NOMO-1 treated with DMSO at 0.1 percent for 48 hours (cell line): ENCODE results near the gene FRMD5.
A peak's percentile ranks its signal among the peaks of the same experiment; 100 is the strongest.

Experiments
- DNase-seq: peaks from one replicate; lab custom pipeline; 2025; ENCODE audit not compliant: unreplicated experiment; lab: John Stamatoyannopoulos, UW

FRMD5 gene

DNA sequence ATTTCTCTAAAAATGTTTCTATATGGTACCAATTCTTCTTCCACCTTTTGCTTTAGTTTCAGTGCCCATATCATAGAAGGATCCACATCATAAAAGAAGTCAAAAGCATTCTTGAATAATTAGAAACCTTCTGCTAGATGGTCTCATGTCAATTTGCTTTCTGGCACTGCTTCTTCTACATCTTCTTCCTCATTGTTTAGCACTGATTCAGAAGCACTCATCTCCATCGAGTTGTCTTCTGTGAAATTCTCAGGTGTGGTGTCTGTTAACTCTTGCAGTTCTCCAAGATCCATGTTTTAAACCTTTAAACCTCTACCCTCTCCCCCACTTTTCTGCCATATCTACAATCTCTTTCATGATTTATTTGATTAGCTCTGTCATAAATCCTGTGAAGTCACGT lies 213.5 kb downstream of the FRMD5 start:
- DNase-seq = no peak

DNA sequence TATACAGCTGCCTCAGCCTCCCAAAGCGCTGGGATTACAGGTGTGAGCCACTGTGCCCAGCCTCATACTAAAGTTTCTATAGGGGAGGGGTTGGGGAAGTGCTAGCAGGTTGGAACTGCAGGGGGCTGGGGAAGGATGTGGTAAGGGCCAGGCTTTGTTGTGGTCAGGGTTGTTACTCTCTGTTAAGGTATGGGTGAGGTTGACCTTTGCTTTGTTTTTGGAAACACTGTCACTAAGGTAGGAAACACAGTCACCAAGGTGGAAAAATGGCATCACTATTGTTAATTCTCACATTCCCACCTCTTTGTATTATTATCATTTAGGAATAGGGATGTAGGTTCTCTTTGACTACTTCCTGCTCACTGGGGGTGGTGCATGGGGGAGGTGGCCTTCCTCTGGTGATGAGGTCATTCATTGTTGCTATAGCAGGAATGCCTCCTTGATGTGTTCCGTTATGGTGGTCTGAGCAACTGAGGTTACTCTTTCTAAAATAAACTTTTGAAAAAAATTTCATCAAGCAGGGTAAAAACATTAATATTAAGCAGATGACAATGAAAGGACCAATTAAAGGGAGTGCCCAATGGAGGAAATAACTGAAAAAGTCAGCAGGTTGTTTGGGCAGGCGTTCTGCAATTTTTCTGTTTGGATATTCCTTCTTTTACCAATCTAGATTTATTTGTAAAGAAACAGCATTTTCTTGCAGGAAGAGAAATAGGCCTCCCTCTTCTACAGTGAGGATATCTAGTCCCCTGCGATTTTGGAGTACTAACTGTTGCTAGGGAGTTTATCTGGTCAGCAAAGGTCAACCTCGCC lies 217.8 kb downstream of the FRMD5 start:
- no peak for DNase-seq

DNA sequence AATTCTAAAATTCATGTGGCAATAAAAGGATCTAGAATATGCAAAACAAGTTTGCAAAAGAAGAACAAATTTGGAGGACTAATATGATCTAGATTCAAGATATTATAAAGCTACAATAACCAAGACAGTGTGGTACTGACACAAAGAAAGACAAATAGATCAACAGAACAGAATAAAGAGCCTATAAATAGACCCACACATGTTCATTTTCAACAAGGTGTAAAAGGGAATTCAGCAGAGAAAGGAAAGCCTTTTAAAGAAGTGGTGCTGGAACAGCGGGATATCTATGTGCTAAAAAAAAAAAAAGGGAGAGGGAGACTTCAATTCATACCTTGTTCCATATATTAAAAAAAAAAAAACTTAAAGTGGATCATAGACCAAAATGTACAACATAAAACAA lies 219.3 kb downstream of the FRMD5 start:
- DNase-seq = no peak

DNA sequence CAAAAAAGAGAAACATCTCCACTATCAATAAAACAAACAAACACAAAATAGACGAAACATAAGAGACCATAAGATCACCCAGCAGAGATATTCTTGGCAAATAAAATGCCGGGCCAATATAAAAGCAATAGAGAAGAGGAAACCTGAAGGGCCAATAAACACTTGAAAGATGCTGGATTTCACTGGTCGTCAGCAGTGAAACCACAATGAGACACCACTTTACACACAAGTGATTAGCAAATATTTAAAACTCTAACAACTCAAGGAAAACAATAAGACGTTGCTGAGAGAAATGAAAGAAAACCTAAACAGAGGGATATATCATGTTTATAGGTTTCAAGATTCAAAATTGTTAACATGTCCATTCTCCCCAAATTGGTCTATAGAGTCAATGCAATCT lies 219.7 kb downstream of the FRMD5 start:
- no peak for DNase-seq

DNA sequence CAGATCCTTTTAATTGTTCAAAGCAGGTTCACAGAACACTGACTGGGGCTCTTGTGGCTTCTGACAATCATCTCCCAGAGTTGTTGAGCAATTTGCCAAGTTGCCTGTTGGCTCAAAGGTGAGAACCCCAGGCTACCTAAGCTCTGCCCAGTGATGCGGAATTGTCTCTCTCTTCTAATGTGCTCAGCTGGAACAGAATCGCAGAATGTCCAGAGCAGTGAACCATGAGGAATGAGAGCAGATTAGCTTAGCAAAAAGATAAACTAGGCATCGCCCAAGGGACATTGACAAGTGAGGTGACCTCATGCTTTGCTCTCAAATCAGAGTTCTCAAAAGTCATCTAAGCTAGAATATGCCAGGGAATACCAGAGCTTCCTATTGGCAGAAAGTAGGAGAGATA lies 220.2 kb downstream of the FRMD5 start:
- no peak for DNase-seq

DNA sequence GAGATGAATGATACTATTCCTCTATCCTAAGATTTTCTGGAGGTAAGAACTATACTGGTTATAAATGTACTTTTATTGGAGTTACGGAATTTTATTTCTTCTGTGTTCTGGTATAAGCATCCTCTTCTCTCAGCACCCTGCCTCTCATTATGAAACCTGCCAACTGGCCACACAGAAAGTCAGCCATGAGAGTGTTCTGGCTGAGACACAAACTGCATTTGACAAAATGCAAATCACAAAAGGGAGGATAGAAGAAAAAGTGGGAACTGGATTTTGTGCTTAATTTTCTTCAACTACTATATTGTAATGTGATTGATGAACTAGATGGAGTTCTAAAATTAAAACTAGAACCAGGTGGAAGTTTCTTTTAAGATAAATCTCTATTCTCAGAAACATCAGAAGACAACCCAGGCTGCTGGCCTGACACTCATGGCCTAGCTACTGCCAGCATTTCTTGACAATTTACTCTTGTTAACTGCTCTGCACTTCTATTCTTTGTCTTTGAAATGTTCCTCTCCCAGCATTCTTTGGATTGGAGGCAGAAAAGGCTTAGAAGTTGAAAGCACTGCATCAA lies 225.2 kb downstream of the FRMD5 start:
- DNase-seq = no peak

DNA sequence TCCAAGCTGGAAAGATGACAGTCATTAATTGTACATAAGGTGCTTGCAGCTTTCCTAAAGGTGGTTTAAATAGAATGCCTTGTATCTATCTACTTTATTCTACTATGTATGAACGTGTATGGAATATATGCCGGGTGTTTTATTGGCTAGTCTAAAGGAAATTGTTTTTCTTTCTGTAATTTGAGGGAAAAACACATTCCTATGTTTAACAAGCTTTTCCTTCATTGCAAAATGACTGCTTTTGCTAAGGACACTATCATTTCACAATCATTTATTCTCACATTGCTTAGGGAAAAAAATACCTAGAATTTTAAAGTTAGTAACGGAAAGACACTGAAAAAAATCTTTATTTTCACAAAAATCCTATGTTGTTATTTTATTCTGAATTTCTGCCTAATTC lies 226.5 kb downstream of the FRMD5 start:
- no peak for DNase-seq

DNA sequence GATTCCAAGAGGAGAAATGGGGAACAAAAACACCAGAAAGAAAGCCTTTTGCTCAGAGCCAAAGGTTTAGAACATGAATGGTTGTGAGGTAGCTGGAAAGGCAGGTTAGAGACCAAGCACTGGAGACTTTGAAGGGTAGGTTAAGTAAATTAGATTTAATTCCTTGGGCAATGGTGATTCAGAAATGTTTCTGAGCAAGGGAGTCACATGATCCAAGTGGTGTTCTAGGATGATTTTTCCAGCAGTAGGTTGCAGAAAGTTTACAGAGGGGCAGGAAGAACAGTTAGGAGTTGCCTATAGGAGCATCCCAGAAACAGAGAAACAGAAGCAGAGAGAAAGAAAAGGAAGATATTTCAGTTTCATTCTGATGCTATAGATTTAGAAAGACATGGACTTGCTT lies 228.4 kb downstream of the FRMD5 start:
- no peak for DNase-seq

DNA sequence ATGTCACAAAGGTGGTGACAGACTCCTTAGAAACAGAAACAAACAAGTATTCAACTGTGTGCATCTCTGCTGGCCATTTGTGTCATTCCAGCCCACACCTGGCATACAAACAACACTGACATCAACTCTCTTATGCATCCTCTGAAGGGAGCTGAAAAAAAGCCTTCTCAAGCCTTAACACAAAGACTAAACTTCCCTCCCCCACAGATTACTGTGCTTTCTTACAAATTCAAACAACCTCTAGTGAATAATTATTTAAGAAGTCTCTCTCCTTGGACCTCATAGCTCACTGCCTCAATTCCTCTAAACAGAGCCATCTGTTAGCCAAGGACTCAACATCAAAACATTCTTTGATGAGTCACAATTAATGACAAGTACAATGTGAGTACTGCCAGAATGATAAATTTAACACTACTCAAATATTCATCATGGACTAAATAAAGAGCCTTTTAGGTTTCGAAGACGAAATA lies 236.2 kb downstream of the FRMD5 start:
- no peak for DNase-seq

DNA sequence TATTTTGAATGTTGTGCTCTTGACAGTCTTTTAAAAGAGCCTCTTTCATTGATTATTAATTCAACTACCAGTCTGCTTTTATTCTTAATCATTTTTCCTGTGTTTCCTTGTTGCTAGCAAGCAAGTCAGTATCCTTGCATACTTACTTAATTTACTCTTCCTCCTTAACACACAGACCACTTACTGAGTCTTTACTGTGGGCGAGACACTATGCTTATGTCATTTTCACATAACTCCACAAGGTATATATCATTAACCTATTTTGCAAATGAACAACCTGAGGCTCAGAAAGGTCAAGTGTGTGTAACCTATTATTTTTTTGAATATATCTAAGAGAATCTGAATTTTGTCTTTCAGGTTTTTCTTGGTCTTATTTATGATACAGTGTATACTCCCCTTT lies 237.3 kb downstream of the FRMD5 start:
- no peak for DNase-seq

DNA sequence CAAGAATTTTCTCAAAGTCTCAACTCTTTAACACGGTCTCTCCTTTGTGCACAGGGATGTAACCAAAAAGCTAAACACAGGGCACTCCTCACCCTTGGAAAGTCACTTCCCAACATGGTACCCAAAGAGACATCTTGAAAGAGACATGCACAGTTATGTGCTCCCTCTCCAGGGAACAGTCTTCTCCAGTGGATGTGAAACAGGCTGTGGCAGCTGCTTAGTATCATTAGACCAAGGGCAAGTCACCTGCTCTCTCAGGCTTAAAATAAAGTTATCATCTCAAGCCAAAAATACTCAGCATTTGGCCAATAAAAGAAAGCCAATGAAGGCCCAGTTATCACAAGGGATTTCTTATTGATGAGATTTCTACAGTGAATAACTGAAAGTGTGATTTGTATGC lies 239.9 kb downstream of the FRMD5 start:
- DNase-seq = no peak

DNA sequence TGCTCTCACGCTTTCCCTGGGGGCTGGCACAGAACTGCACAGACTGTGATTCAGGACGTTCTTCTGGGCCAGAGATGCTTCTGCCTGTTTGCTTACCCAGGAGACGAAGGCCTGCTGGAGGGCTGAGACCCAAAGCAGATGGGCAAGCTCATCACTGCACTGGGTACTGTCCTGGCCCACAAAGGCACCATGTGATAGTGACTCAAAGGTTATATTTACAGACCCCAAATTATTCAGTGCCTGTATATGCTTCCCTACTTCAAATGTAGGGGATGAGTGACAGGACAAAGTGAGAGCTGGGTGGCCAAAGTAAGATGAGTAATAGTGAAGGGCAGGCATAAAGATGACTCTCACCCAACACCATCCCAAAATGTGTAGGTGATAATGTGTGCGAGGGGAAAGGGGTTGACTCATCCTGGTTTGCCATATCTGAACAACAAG lies 240.9 kb downstream of the FRMD5 start:
- DNase-seq = no peak

DNA sequence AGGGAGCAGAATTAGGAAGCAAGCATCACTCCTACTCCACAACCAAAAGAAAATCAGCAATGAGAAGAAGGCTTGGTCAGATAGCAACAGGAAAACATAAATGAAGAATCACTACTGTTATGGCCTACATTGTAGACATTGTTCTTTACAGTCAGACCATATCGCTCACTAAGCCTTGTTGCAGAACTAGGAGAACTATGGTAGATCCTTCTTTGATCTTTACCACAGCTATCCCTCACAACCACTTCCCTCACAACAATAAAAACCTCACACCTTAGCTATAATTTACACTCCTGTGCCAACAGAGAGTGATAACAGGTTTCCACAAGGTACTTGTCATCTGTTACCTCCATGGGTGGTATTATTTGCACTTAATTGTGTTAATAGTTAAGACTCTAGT lies 241.7 kb downstream of the FRMD5 start:
- no peak for DNase-seq

DNA sequence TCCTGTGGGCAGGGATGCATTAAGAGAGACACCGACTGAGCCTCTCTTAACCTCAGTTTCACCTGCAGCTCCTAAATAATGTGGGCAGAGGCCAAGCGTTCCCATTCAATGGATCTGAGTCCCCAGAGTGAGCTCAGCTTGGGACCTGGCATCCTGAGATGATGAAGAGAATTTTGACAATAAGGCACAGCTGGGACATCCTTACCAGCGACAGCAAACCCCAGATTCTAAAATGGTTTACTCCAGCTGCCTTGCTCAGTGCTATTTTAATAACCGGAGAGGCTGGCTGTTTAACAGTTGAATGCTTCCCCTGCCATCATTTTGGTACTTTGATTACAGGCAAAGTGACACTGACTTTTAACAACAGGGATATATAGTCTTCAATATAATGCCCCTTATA lies 244.5 kb downstream of the FRMD5 start:
- DNase-seq = no peak

DNA sequence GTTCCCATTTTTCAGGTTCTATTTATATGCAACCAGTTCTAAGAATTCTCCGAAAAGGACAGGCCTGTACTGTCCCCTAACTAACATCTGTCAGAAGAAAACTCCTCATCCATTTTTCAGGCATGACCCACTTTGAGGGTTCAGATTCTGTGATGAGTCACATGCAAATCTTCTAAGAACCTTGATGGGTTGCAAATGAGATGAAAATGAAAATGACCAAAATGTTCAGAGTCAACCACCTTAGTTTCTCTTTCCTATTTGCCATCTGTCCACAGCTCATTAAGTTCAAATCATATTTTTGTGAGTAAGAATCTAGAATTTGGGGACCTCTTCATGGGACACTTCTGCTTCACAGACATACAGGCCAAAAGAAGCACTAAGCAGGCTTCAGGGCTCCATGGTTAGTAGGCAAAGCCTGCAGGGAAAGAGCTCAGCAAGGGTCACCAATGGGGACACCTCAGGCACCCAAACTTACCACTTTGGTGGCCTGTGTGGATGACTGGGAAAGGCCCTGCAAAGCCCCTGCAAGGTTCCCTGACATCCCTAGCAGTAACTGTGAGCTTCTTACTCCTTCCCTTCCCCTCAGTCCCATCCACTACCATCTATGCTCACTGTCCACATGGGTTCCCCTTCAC lies 246.3 kb downstream of the FRMD5 start:
- DNase-seq = no peak

DNA sequence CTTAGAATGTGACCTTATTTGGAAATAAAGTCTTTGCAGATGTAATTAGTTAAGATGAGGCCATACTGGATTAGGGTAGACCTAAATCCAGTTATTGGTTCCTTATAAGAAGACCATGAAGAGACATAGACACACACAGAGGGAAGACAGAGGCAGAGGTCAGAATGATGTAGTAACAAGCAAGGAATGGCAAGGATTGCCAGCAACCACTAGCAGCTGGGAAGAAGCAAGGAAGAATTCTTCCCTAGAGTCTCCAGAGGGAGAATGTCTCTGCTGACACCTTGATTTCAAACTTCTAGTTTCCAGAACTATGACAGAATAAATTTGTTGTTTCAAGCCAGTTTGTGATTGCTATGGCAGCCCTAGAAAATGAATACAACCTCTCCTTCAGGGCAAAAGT lies 251.6 kb downstream of the FRMD5 start:
- no peak for DNase-seq

DNA sequence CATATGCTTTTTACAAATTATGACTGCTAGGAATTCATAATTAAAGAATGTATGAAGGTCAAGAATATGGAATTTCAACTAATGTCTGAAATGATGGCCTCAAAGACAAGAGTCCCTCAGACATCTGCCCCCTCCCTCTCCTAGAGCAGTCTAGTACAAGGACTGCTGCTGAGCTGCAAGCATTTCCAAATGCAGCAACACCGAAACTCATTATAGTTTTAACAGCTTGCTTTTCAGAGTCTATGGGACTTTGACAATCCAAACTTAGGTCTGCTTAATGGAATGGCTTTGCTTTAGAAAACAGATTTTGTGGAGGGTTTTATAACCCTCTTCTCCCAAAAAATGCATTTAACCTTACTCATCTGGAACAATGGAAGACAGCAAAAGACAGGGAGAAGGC lies 252.9 kb downstream of the FRMD5 start:
- no peak for DNase-seq

DNA sequence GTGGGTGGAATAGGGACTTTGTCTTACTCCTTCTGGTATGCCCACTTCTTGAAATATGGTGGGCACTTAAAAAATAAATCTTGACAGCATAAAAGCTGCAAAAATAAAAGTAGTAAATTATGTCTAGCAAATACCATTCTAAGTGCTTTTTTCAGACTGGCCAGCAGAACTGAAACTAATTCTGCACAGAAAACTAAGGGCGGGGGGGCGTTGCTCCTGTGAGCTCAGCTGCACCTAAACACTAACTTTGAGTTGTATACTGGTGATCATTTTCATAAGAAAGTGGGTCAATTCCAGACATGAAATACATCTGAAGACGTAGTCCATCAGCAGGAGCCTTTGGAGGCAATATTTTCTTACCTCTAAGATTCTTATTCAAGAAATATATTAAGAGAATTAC lies 253.5 kb downstream of the FRMD5 start:
- DNase-seq = peak; percentile 52

DNA sequence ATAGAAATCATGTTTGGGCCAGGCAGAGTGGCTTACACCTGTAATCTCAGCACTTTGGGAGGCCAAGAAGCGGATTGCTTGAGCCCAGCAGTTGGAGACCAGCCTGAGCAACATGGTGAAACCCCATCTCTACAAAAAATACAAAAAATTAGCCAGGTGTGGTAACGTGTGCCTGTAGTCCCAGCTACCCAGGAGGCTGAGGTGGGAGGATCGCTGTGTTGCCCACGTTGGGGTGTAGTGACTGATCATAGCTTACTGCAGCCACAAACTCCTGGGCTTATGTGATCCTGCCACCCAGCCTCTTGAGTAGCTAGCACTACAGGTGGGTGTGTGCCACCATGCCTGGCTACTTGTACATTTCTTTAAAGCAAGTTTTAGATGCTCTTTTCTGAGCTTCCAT lies 254.0 kb downstream of the FRMD5 start:
- no peak for DNase-seq

DNA sequence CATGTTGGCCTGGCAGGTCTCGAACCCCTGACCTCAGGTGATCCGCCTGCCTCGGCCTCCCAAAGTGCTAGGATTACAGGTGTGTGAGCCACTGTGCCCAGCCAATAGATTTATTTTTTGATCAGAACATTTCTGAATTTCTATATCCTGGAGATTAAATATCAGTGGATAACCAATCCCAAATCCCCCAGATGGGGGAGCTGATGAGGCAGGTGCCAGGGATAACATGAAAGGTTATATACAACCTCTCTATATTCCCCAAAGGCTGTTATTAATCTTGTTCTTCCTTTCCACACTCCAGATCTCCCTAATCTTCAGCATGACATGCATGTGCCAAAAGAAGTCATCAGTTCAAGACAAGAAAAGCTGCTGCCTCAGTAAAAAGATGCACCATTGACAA lies 256.0 kb downstream of the FRMD5 start:
- no peak for DNase-seq

DNA sequence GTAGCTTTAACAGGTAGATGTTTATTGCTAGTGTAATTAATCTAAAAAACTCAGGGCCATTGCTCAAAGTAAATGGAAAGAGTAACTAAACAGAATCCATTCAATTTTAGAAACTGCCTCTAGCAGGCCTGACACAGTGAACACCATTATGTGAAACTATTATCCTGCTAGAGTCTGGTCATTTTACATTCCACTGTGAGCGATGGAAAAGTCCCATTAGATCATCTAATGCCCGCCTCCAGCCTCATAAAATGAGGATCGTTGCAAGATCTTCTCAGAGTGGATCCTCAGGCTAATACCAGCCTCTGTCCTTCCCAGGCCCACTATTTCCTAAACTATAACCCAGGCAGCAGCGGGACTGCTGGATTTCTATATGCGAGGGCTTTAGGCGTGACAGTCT lies 260.6 kb downstream of the FRMD5 start:
- DNase-seq = no peak

DNA sequence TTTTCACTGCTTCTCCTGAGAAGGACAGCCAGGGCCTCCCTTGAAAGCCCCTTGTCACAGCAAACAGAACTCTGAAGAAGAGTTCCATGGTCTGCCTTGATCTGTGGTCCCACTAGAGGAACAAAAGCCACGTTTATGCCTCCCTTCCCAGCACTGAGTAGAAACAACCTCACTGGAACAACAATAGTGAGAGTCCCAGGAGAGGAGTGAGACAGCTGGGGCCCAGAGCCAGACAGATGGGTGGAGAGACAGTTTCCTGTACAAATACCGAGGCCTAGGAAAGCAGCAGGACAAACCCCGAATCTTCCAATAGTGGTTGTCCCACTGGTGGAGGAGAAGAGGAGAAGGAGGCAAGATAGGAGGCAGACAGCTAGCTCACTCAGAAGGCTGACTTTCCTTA lies 262.2 kb downstream of the FRMD5 start:
- no peak for DNase-seq
